Esophagus squamous epithelium (tissue), 4 donors: Measurements from ENCODE around the gene IKZF3.

Experiments
- POLR2A ChIP-seq, 4 donors: fragments of 450-650 bp; IDR thresholded peaks; one replicate each; pipeline ENCODE4 v1.6.1; 2017; ENCODE audit warnings: antibody characterized with exemption in 4 of 4, mild to moderate bottlenecking in 4 of 4, moderate library complexity in 3 of 4
- TF ChIP-seq, protein P1 (sequence below), 6 experiments: fragments of 450-650 bp in 4 of 6; fragments of 200-600 bp in 2 of 6; sonication (generic) in 2 of 6; IDR thresholded peaks; one replicate each; pipeline ENCODE4 v1.5.1; 2016 to 2019; ENCODE audit warnings: antibody characterized with exemption in 6 of 6, mild to moderate bottlenecking in 4 of 6, moderate library complexity in 4 of 6

DNA sequence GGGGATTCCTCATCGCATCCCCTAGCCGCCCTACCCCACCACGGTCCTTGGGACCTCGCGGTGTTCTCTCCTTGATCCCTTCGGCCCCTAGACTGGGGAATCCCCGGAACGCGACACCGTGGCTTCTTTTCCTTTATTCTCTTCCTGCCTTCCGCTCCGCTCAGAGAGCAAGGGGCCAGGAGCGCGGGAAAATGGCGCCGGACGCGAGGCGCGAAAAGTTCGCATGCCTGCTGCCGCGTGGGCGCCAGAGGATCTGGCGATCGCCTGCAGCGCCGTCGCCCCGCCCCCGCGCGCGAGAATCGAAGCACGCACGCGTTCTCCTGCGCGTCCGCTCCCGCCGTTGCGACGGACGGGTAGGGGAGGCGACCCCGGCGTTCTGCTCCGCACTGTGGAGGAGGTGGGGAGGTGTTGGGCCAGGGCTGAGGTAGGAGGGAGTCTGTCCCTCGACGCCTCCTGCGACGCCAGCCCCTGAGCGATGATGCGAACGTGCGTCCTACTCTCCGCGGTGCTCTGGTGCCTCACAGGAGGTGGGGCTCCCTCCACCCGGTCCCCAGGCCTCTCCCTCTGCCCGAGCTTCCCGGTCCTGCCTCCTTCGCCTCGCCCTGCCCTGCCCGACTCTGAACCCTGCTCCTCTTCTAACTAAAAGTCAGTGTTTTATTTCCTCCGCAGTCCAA lies 3.9 kb upstream of the IKZF3 start, which contains the start of gene ZPBP2:
- no peak for TF ChIP-seq POLR2A (IDR thresholded peaks at IDR 0.05)
- TF ChIP-seq, protein P1, sequence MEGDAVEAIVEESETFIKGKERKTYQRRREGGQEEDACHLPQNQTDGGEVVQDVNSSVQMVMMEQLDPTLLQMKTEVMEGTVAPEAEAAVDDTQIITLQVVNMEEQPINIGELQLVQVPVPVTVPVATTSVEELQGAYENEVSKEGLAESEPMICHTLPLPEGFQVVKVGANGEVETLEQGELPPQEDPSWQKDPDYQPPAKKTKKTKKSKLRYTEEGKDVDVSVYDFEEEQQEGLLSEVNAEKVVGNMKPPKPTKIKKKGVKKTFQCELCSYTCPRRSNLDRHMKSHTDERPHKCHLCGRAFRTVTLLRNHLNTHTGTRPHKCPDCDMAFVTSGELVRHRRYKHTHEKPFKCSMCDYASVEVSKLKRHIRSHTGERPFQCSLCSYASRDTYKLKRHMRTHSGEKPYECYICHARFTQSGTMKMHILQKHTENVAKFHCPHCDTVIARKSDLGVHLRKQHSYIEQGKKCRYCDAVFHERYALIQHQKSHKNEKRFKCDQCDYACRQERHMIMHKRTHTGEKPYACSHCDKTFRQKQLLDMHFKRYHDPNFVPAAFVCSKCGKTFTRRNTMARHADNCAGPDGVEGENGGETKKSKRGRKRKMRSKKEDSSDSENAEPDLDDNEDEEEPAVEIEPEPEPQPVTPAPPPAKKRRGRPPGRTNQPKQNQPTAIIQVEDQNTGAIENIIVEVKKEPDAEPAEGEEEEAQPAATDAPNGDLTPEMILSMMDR (IDR thresholded peaks at IDR 0.05): no peak
